HG02852 (cell line): Measurements from ENCODE around the gene GOSR1.
"Not testable (repeated sequence)": the region's sequence is repeated elsewhere in the genome, so short reads cannot be mapped to it uniquely, and the experiment has no call there.

ENCODE experiments used
- ATAC-seq: cut with Tn5 transposase; IDR thresholded peaks from one replicate; pipeline ENCODE4 v1.9.1; 2021; ENCODE audit warnings: mild to moderate bottlenecking, moderate library complexity; ENCODE audit not compliant: unreplicated experiment

The GOSR1 gene

GRCh38 chr17:30477083-30477773, at the start of gene GOSR1:
TSS of gene GOSR1 (plus strand) at chr17:30477408. CDS start at chr17:30477434, 26 bp downstream.
- peak; percentile 93 for ATAC-seq

GRCh38 chr17:30427611-30428010, 49.6 kb upstream of the GOSR1 start:
- no peak for ATAC-seq

- no peak for ATAC-seq
Observed at GRCh38 chr17:30429155-30429554, 48.1 kb upstream of the GOSR1 start.

GRCh38 chr17:30433514-30433913, 43.7 kb upstream of the GOSR1 start:
- ATAC-seq = no peak

- ATAC-seq = no peak
Observed at GRCh38 chr17:30436729-30437128, 40.5 kb upstream of the GOSR1 start.

GRCh38 chr17:30443721-30444120, 33.5 kb upstream of the GOSR1 start:
- no peak for ATAC-seq

GRCh38 chr17:30446640-30447039, 30.6 kb upstream of the GOSR1 start:
- ATAC-seq = not testable (repeated sequence)

- no peak for ATAC-seq
Observed at GRCh38 chr17:30449480-30449879, 27.7 kb upstream of the GOSR1 start.

GRCh38 chr17:30450125-30451027, 26.8 kb upstream of the GOSR1 start:
- no peak for ATAC-seq

- no peak for ATAC-seq
Observed at GRCh38 chr17:30454635-30455034, 22.6 kb upstream of the GOSR1 start.

GRCh38 chr17:30458371-30458770, 18.8 kb upstream of the GOSR1 start:
- no peak for ATAC-seq

- not testable (repeated sequence) for ATAC-seq
Observed at GRCh38 chr17:30458797-30459413, 18.3 kb upstream of the GOSR1 start.

- ATAC-seq = no peak
Observed at GRCh38 chr17:30468465-30468864, 8.7 kb upstream of the GOSR1 start.

GRCh38 chr17:30472238-30472890, 4.8 kb upstream of the GOSR1 start:
- no peak for ATAC-seq

GRCh38 chr17:30475206-30475605, 2.0 kb upstream of the GOSR1 start:
- ATAC-seq = no peak

GRCh38 chr17:30476726-30477082, 504 bp upstream of the GOSR1 start:
- peak; percentile 23 for ATAC-seq

GRCh38 chr17:30477774-30478115, 537 bp downstream of the GOSR1 start:
- ATAC-seq = no peak

GRCh38 chr17:30482555-30482954, 5.3 kb downstream of the GOSR1 start:
- ATAC-seq = no peak

GRCh38 chr17:30483159-30483558, 6.0 kb downstream of the GOSR1 start:
- no peak for ATAC-seq

- no peak for ATAC-seq
Observed at GRCh38 chr17:30493780-30494179, 16.6 kb downstream of the GOSR1 start.

GRCh38 chr17:30495586-30495985, 18.4 kb downstream of the GOSR1 start:
- ATAC-seq = no peak
